Mammary epithelial cell (primary cell): ENCODE results near the gene EFCAB8.

Experiments
- EZH2 ChIP-seq: IDR thresholded peaks from 2 replicates; pipeline ENCODE4 v1.6.1; 2012; ENCODE audit warnings: low read length, inconsistent platforms, borderline replicate concordance
- TF ChIP-seq, protein P1 (sequence below), 2 donors: IDR thresholded peaks in 1 of 2; conservative IDR thresholded peaks in 1 of 2; 2 replicates each; pipeline ENCODE4 v1.5.1; 2011 to 2012; ENCODE audit warnings: inconsistent platforms in 2 of 2, low read length in 2 of 2, mild to moderate bottlenecking in 2 of 2, control low read depth in 1 of 2, low read depth in 1 of 2; ENCODE audit not compliant: insufficient read depth in 1 of 2; ENCODE audit errors: extremely low read depth in 1 of 2

DNA sequence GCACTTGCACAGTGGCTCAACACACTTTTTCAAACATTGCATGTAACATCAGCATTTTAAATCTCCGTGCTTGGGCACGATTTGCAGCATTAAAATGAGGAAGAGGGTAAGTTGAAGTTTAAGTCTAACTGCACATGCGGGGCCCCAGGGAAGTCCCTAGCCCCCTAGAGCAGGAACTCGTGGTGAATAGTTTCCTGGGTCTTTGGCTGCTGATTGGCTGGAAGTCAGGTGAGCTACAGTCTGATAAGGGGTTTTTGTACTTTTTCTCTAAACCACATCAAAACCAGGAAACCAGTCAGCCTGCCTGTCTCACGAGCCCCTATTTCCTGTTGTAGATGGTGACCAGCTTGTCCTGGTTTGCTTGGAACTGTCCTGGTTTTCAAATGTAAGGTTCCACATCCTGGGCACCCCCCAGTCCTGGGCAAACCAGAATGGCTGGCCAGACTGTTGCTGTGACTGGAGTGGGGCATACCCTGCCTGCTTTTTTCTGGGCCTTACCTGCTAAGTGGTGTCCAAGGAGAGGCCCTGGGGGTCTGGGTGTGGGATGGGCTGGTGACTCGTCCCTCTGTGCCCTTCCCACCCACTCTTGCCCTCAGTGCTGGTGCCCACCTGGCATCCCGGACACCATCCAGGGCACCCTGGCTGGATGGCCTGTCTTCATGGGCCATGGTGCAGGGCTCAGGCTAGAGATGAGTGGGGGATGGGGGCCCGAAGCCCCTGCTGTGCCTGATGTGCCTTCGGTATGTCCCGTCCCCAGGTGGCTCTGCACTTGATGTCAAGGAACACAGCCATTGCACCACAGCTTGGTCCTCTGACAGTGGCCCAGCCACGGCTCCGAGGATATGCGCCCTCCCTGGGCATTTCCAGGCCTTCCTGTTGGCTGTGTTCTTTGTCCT lies 113.7 kb downstream of the EFCAB8 start:
- TF ChIP-seq, protein P1, sequence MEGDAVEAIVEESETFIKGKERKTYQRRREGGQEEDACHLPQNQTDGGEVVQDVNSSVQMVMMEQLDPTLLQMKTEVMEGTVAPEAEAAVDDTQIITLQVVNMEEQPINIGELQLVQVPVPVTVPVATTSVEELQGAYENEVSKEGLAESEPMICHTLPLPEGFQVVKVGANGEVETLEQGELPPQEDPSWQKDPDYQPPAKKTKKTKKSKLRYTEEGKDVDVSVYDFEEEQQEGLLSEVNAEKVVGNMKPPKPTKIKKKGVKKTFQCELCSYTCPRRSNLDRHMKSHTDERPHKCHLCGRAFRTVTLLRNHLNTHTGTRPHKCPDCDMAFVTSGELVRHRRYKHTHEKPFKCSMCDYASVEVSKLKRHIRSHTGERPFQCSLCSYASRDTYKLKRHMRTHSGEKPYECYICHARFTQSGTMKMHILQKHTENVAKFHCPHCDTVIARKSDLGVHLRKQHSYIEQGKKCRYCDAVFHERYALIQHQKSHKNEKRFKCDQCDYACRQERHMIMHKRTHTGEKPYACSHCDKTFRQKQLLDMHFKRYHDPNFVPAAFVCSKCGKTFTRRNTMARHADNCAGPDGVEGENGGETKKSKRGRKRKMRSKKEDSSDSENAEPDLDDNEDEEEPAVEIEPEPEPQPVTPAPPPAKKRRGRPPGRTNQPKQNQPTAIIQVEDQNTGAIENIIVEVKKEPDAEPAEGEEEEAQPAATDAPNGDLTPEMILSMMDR (conservative IDR thresholded peaks at IDR 0.05 in 1 of 2, IDR thresholded peaks at IDR 0.05 in 1 of 2; ENCODE audit: extremely low read depth in 1 of 2, insufficient read depth in 1 of 2, low read depth in 1 of 2, low read length in 2 of 2): no peak
- no peak for TF ChIP-seq EZH2
